GM19351 (cell line): ENCODE measurements around the gene SUPT20HL2.
"Not testable (repeated sequence)": the region's sequence is repeated elsewhere in the genome, so short reads cannot be mapped to it uniquely, and the experiment has no call there.

Experiments
- ATAC-seq: cut with Tn5 transposase; IDR thresholded peaks from one replicate; pipeline ENCODE4 v1.9.1; 2021; ENCODE audit warnings: mild to moderate bottlenecking, moderate library complexity; ENCODE audit not compliant: unreplicated experiment

Gene SUPT20HL2

GRCh38 chrX:24314019-24314635 lies at the start of gene SUPT20HL2:
TSS of gene SUPT20HL2 (minus strand) at chrX:24314069. CDS start at chrX:24313315, 754 bp downstream.
- no peak for ATAC-seq

- ATAC-seq = not testable (repeated sequence)
Observed at GRCh38 chrX:24362089-24362745, 48.3 kb upstream of the SUPT20HL2 start.

GRCh38 chrX:24360272-24360671 lies 46.4 kb upstream of the SUPT20HL2 start, which contains the start of gene SUPT20HL1:
TSS of gene SUPT20HL1 (plus strand) at chrX:24360639. CDS start at chrX:24362761, 2,122 bp downstream.
- no peak for ATAC-seq

GRCh38 chrX:24357106-24357505 lies 43.2 kb upstream of the SUPT20HL2 start:
- no peak for ATAC-seq

GRCh38 chrX:24355095-24355494 lies 41.2 kb upstream of the SUPT20HL2 start:
- ATAC-seq = no peak

GRCh38 chrX:24350217-24350616 lies 36.3 kb upstream of the SUPT20HL2 start:
- ATAC-seq = no peak

- ATAC-seq = no peak
Observed at GRCh38 chrX:24347881-24348280, 34.0 kb upstream of the SUPT20HL2 start.

GRCh38 chrX:24343719-24344118 lies 29.9 kb upstream of the SUPT20HL2 start:
- no peak for ATAC-seq

- no peak for ATAC-seq
Observed at GRCh38 chrX:24341795-24342194, 27.9 kb upstream of the SUPT20HL2 start.

GRCh38 chrX:24340501-24340900 lies 26.6 kb upstream of the SUPT20HL2 start:
- ATAC-seq = no peak

- ATAC-seq = no peak
Observed at GRCh38 chrX:24339911-24340310, 26.0 kb upstream of the SUPT20HL2 start.

GRCh38 chrX:24335871-24336270 lies 22.0 kb upstream of the SUPT20HL2 start:
- ATAC-seq = no peak

GRCh38 chrX:24334461-24334860 lies 20.6 kb upstream of the SUPT20HL2 start:
- ATAC-seq = no peak

- no peak for ATAC-seq
Observed at GRCh38 chrX:24333371-24333770, 19.5 kb upstream of the SUPT20HL2 start.

GRCh38 chrX:24332878-24333277 lies 19.0 kb upstream of the SUPT20HL2 start:
- no peak for ATAC-seq

GRCh38 chrX:24325231-24325630 lies 11.4 kb upstream of the SUPT20HL2 start:
- ATAC-seq = no peak

GRCh38 chrX:24321741-24322395 lies 8.0 kb upstream of the SUPT20HL2 start:
- no peak for ATAC-seq

GRCh38 chrX:24317567-24317966 lies 3.7 kb upstream of the SUPT20HL2 start:
- ATAC-seq = no peak

- no peak for ATAC-seq
Observed at GRCh38 chrX:24316111-24316510, 2.2 kb upstream of the SUPT20HL2 start.

- not testable (repeated sequence) for ATAC-seq
Observed at GRCh38 chrX:24312249-24312607, 1.6 kb downstream of the SUPT20HL2 start.

GRCh38 chrX:24311507-24312248 lies 2.2 kb downstream of the SUPT20HL2 start:
- ATAC-seq = not testable (repeated sequence)
